Large intestine (tissue), 3 donors: ENCODE results near the gene ABHD14A. TPM values are rescaled to one million over a fixed set of nuclear protein-coding genes. Genes with fewer than 3 reads are reported as not detected.

Source experiments
- DNase-seq, 2 donors: peaks; one replicate each; pipeline versions ENCODE4 v3.0.0 to v3.0.0-alpha.2; 2013
- H3K27ac ChIP-seq: one replicate; pipeline ENCODE4 v1.5.1; 2013; ENCODE audit warnings: low read length
- H3K27me3 ChIP-seq: 2 replicates; pipeline ENCODE4 v1.6.1; 2013; ENCODE audit warnings: low read length; ENCODE audit not compliant: control insufficient read depth, insufficient read depth
- H3K36me3 ChIP-seq: 2 replicates; pipeline ENCODE4 v1.6.1; 2013; ENCODE audit warnings: low read length; ENCODE audit not compliant: control insufficient read depth, insufficient read depth
- H3K4me1 ChIP-seq: one replicate; pipeline ENCODE4 v1.6.1; 2013; ENCODE audit warnings: low read length; ENCODE audit not compliant: control insufficient read depth, insufficient read depth
- H3K4me3 ChIP-seq: one replicate; pipeline ENCODE4 v1.5.1; 2013; ENCODE audit warnings: low read length
- H3K9me3 ChIP-seq: one replicate; pipeline ENCODE4 v1.6.1; 2013; ENCODE audit warnings: mild to moderate bottlenecking, low read depth, low read length, moderate library complexity; ENCODE audit not compliant: control insufficient read depth
- WGBS: methylation state at CpG from one replicate; pipeline ENCODE4 v1.1.5; 2013; ENCODE audit warnings: low lambda C conversion rate; ENCODE audit not compliant: insufficient coverage; 5-methylcytosine and 5-hydroxymethylcytosine counted together
- polyA plus RNA-seq: library from polyadenylated mRNA; unstranded; fragments of 120-200 nt; gene quantifications from one replicate; pipeline ENCODE4 v1.2.1, GENCODE V29; 2013

ABHD14A gene
- polyA plus RNA-seq, 1 donor: 14.1 TPM

DNA sequence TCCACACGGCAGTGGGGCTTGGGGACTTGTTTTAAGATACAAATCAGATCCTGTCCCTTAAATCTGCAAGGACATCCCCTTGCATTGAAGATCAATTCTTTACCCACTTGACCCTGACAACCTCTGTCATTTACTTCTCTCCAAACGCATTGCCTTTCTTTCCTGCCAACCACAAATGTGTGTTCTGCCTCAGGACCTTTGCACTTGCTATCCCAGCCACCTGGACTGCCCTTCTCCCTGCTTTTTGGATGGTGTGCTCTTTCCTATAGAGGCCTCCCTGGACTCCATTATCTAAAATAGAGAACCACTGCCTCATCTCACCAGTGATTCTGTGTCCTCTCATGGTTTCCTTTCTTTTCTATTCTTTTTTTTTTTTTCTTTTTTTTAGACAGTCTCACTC, 22.3 kb downstream of the ABHD14A start:
- no peak overlapping the region for H3K27ac ChIP-seq
- 56% methylated on average over 1 of the region's 2 CpGs for WGBS
- H3K9me3 ChIP-seq: no peaks in the 10 kb centered on the region

DNA sequence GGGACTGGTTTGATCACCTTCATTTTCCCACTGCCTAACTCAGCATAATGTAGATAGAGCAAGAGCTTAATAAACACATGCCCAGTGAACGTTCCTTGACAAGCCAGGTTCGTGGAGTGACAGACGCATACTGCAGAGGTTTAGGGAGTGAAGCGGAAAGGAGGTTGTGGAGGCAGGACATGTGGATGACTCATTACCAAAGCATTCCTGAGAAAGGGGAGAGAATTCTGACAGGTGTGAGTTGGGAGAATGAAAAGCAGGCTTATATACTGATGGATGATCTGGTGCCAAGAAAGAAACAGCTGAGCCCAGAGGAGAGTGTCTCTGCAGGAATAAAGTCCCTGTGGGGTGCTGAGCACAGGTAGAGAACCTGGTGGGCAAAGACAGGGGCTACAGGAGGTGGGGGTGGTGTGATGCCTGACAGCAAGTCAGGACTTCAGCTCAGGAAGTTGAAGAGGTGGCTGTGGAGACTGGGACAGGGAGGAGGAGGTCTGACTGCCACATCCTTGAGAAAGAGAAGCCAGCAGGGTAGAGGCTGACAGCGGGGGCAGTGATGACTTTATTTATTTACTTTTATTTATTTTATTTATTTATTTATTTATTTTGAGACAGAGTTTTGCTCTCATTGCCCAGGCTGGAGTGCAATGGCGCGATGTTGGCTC, 23.2 kb downstream of the ABHD14A start:
- Histone ChIP-seq H3K36me3 (peaks cover 17% of the 10 kb centered on the region), H3K27me3 (no peaks in the 10 kb centered on the region), H3K9me3 (no peaks in the 10 kb centered on the region), H3K4me3 (no peak overlapping the region), H3K27ac (no peak overlapping the region), H3K4me1 (peaks cover 12% of the 10 kb centered on the region)
- DNase-seq: no peak
- no CpG with 5 or more reads among the region's 7 CpGs for WGBS

More for the DNA sequence above, 22.3 kb downstream of the ABHD14A start:
- no peak for DNase-seq
- peaks cover 25% of the 10 kb centered on the region for H3K36me3 ChIP-seq
- H3K27me3 ChIP-seq: no peaks in the 10 kb centered on the region
- no peak overlapping the region for H3K4me3 ChIP-seq
- H3K4me1 ChIP-seq: peaks cover 12% of the 10 kb centered on the region

DNA sequence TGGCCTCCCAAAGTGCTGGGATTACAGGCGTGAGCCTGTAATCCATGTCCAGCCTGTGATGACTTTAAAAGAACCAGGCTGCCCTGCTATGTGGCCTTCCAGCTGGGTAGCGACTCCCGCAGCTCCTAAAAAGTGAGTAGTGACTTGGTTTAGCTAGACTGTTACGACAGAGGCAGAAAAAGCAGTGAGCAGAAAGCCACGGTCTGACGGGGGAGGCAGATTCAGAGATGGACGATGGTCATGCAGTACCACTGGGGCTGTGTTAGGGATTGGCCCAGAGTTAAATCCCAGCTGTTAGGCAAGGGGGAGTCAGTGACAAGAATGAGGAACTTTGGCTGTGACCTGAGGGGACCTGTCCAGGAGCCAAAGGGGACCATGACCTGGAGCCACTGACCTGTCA, 23.9 kb downstream of the ABHD14A start:
- no peak overlapping the region for H3K27ac ChIP-seq
- no CpG with 5 or more reads among the region's 7 CpGs for WGBS
- peaks cover 12% of the 10 kb centered on the region for H3K4me1 ChIP-seq

GRCh38 chr3:51999846-52000245, 25.0 kb downstream of the ABHD14A start:
- Histone ChIP-seq H3K4me3 (no peak overlapping the region), H3K4me1 (peaks cover 9% of the 10 kb centered on the region), H3K27ac (no peak overlapping the region), H3K9me3 (no peaks in the 10 kb centered on the region), H3K27me3 (no peaks in the 10 kb centered on the region), H3K36me3 (peaks cover under 1% of the 10 kb centered on the region)
- WGBS: no CpG with 5 or more reads among the region's 2 CpGs
- DNase-seq: no peak

More for the DNA sequence above, 23.9 kb downstream of the ABHD14A start:
- H3K4me3 ChIP-seq: no peak overlapping the region
- H3K36me3 ChIP-seq: peaks cover 11% of the 10 kb centered on the region
- no peaks in the 10 kb centered on the region for H3K27me3 ChIP-seq
- H3K9me3 ChIP-seq: no peaks in the 10 kb centered on the region
- DNase-seq: no peak

GRCh38 chr3:52001443-52001974, 26.6 kb downstream of the ABHD14A start:
- H3K9me3 ChIP-seq: no peaks in the 10 kb centered on the region
- H3K36me3 ChIP-seq: no peaks in the 10 kb centered on the region
- H3K27me3 ChIP-seq: no peaks in the 10 kb centered on the region
- no CpG with 5 or more reads among the region's 18 CpGs for WGBS
- no peak overlapping the region for H3K4me3 ChIP-seq
- DNase-seq: peak; percentile 64 to 65
- no peak overlapping the region for H3K27ac ChIP-seq
- peaks cover 11% of the 10 kb centered on the region for H3K4me1 ChIP-seq

- Histone ChIP-seq H3K9me3 (no peaks in the 10 kb centered on the region), H3K27me3 (no peaks in the 10 kb centered on the region), H3K27ac (no peak overlapping the region), H3K36me3 (no peaks in the 10 kb centered on the region), H3K4me3 (no peak overlapping the region), H3K4me1 (peaks cover 11% of the 10 kb centered on the region)
- DNase-seq: no peak
- WGBS: 0% methylated on average over 1 of the region's 6 CpGs
These were observed 27.9 kb downstream of the ABHD14A start for GRCh38 chr3:52002748-52003147.

DNA sequence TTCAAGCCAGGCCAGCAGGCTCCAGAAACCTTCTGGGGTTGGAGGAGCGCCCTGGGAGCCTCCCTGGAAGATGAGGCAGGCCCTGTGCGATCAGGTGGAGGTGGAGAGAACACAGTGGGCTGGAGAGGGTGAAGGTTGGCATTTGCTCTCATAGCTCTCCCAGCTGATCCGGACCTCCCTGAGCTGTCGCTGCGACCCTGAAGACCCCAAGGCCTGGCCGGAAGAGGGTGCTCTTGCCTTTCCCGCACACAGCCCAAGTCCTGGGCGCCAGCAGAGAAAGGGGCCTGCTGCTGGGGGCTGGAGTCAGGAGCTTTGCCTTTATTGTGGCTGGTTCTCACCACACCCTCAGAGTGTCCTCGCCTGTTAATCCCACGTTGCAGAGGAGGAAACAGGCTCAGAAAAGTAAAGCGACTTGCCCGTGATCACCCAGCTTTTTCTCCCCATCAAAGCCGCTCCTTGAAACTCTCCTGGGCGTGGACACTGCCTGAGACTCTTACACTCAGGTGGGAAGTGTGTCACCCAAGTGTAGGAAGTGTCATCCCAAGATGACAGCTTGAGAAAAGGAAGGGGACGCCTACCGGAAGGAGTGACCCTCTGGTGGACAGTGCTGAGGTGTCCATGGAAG, 29.4 kb downstream of the ABHD14A start:
- Histone ChIP-seq H3K4me1 (peaks cover 11% of the 10 kb centered on the region), H3K27ac (no peak overlapping the region), H3K36me3 (no peaks in the 10 kb centered on the region), H3K4me3 (no peak overlapping the region), H3K9me3 (no peaks in the 10 kb centered on the region), H3K27me3 (no peaks in the 10 kb centered on the region)
- DNase-seq: peak; percentile 42 to 56
- WGBS: no CpG with 5 or more reads among the region's 16 CpGs

DNA sequence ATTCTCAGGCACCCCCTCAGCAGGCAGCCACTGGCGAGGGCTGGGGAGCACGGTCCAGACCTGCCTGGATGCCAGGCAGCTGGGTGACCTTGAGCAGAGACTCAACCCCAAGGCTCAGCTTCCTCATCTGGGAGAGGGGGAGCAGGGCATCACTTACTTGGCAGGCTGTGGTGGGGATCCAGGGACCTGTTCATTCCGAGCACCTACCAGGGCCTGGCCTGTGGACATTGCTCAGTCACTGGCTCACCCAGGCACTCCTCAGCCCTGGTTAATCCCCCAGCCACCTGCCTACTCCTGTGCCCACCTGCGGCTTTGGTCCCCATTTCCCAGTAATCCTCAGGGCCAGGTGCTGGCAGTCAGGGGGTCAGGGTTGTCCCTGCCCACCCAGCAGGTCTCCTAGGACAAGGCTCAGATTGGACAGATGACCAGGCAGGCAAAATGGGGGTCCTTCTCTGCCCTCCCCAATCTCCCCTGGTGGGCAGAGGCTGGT, 30.1 kb downstream of the ABHD14A start:
- H3K4me1 ChIP-seq: peaks cover 11% of the 10 kb centered on the region
- no peak overlapping the region for H3K4me3 ChIP-seq
- no peaks in the 10 kb centered on the region for H3K27me3 ChIP-seq
- no peaks in the 10 kb centered on the region for H3K36me3 ChIP-seq
- DNase-seq: no peak
- no peaks in the 10 kb centered on the region for H3K9me3 ChIP-seq
- no peak overlapping the region for H3K27ac ChIP-seq
- no CpG with 5 or more reads among the region's 4 CpGs for WGBS

DNA sequence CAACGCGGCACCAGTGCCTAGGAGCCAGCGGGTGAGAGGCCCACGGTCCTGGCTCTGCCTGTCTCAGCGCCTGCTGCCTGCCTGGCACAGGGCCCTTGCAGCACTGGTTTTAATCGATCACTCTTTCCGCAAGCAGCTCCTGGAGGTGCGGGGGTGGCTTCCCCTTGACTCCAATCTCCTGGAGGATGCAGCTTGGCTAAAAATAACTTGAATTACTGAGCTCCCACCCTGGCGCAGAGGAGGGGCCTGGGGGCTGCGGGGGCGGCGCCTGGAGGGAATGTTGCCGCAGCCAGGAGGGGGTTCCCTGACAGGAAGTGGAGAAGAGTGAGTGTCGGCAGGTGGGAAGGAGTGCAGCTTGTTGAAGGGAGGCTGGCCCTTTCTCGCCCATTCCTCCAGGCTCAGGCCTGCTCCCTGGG, 30.7 kb downstream of the ABHD14A start:
- Histone ChIP-seq H3K36me3 (no peaks in the 10 kb centered on the region), H3K4me1 (peaks cover 11% of the 10 kb centered on the region), H3K27ac (no peak overlapping the region), H3K27me3 (no peaks in the 10 kb centered on the region), H3K9me3 (no peaks in the 10 kb centered on the region), H3K4me3 (no peak overlapping the region)
- no CpG with 5 or more reads among the region's 15 CpGs for WGBS
- DNase-seq: peak in 1 of 2 donors; percentile 50

DNA sequence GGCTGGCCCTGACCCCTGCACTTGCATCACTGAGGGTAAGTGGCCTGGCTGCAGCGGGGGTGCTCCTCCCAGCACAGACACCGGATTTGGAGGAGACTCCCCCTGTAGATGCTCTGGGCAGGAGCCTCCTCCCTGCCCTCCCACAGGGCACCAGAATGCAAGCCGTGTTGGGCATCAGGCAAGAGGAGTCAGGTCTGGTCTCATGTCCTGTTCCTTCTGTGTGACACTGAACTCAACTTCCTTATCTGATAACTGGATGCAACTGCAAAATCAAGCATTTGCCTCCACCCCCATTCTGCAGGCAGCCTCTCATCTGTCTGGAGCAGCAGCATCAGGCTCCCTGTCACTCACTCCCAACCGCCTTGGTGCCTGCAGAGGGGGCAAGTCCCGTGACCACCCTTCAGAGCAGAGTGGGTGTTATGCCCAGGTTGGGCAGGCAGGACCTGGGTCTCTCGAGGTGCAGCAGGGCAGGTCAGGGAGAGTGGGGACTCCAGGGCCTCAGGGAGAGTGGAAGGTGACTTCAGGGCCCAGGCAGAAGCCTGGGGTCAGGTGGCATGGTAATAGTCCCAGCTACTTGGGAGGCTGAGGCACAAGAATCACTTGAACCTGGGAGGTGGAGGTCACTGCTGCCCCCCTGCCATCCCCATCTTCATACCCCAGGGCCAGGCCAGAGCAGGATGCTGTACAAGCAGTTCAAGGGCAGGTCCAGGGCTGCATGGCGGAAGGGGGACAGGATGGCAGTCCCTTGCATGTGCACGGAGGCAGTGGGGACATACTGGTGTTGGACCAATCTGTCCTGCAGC, 31.4 kb downstream of the ABHD14A start:
- Histone ChIP-seq H3K4me3 (no peak overlapping the region), H3K27ac (no peak overlapping the region), H3K9me3 (no peaks in the 10 kb centered on the region), H3K4me1 (peaks cover 11% of the 10 kb centered on the region), H3K27me3 (no peaks in the 10 kb centered on the region), H3K36me3 (no peaks in the 10 kb centered on the region)
- no CpG with 5 or more reads among the region's 8 CpGs for WGBS
- DNase-seq: no peak
